GM11168 (cell line): ENCODE measurements around the gene UNC50.

Experiments used
- in situ Hi-C: fragments of 300-500 bp; cut with MboI; formaldehyde crosslinking; loops from one replicate; pipeline ENCODE4 v1.12.0; 2022; ENCODE audit warnings: low sequenced_read_pairs; ENCODE audit not compliant: unreplicated experiment

Gene UNC50

DNA sequence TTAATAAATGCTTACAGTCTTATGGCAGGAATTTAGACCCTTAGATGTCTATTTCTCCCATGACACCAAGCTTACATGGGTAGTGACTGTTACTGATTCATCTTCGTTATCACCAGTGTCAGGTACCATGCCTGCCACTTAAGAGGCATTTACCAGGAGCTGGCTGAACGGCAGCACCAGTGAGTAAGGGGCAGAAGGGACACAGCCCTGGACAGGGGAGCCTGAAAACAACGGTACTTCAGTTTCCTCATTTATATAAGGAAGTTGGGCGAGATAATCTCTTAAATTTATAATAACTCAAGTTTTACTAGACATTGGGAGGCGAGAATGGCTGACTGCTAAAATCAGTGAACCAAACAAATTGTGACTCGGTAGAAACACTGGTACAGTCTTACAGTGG lies 1.3 kb upstream of the UNC50 start:
- in situ Hi-C loops, result no loop called here

DNA sequence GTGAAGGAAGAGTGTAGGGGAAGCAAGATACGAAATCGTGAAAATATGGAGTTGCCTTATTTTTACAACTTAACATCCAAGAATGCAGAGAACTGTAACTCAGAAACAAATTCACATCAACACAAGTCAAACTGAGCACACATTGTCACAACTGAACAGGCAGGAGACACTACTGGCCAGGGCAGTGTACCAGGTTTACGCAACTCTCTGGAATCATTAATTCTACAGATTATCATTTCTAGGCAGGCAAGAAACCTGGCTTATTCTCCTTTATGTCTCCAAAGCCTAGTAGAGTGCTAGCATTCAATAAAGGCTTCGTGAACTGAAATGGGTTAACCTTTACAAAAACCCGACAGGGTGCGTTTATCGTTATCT lies 661 bp upstream of the UNC50 start:
- in situ Hi-C loops, result no loop called here

- in situ Hi-C loops, result no loop called here
Measured at GRCh38 chr2:98608962-98609604, 694 bp downstream of the UNC50 start.

GRCh38 chr2:98614024-98614739 lies 5.8 kb downstream of the UNC50 start:
- in situ Hi-C loops, result no loop called here

DNA sequence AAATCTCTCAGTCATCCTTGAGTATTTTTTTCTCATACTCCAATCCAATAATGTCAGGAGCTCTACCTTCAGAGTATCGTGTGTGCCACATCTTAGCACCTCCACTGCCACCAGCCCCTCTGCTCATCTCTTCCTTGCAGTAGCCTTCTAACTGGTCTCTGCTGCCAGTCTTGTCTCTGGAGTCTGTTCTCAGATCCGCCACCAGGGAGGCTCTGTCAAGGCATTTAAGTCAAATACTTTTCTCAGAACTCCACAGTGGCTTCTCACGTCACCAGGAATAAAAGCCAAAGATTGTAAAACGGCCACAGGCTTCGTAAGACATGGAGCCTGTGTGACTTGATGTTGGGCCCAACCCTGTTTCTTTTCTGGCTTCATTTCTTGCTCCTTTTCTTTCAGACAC lies 7.1 kb downstream of the UNC50 start:
- in situ Hi-C loops, result no loop called here

DNA sequence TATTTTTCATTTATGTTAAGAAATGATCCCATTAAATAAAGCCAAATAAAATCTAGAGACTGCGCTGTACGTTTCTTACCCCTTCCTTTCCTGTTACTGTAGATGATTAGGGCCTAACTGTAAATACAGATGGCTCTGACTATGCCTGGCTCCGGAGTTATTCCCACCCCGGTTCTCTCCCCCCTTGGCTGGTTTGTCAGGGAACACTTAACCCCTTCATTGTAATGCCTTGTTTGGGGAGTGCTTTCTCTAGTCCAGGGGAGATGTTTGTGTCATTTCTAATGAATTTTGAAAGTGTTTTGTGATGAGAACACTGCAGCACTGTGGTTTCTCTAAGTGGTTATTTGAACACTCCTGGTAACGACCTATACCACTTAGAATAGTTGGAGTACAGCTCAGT lies 8.8 kb downstream of the UNC50 start:
- in situ Hi-C loops, result no loop called here

DNA sequence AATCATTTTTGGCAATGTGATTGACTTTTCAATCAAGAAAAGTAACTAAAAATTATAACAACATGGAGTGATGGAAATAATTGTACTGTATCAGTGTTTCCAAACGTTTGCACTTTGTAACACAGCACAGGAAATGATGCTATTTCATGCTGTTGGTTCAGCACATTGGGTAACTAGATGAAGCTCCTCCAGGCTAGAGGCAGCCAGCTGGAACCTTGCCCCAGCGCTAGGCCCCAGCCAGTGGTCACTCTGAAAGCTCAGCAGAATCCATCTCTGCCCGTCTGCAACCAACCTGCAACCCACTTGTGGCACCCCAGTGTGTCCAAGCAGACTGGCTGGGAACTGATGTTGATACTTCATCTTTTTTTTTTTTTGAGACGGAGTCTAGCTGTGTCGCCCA lies 15.3 kb downstream of the UNC50 start:
- in situ Hi-C loops, result no loop called here

DNA sequence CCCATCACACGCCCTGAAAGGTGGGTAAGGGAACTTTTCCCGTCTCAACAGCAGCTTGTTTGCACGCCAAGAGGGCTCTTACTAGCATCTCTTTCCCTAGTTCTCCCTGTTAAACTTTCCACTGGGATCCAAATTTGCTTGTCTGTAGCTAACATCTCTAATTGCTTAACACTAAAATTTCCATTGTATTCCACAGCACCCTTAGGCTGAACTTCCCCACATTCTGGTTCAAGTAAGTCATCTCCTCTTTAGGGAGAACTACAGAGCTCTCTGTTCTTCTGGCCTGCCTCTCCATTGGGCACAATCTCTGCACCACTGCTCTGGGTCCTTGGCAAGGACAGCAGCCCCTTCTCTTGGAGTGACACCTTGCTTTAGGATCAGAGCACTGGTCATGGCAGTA lies 24.0 kb downstream of the UNC50 start:
- in situ Hi-C loops, result no loop called here

GRCh38 chr2:98634406-98635092 lies 26.2 kb downstream of the UNC50 start:
- in situ Hi-C loops, result no loop called here

GRCh38 chr2:98637401-98638147 lies 29.2 kb downstream of the UNC50 start:
- in situ Hi-C loops, result no loop called here

GRCh38 chr2:98643496-98644100 lies 35.2 kb downstream of the UNC50 start:
- in situ Hi-C loops, result no loop called here

DNA sequence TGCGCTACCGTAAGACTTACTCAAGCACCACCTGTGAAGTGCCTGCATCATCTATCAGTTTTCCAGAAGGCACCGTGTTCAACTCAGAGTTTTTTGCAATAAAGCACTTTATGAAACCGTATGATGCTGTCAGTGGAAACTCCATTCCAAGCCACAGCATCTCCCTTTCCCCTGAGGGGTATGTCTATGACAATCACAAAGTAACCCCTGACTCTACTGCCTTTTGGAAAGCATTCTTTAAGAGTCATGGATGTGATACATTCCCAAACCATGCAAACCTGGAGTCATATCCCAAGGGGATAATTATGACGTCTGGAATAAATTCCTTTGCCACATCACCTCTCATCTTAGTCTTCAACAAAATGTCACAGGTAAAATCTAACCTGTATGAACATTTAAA lies 39.2 kb downstream of the UNC50 start:
- in situ Hi-C loops, result loop anchor here (5.0 kb wide), 1 partner anchor 190 kb away; no protein-coding TSS in a partner anchor

DNA sequence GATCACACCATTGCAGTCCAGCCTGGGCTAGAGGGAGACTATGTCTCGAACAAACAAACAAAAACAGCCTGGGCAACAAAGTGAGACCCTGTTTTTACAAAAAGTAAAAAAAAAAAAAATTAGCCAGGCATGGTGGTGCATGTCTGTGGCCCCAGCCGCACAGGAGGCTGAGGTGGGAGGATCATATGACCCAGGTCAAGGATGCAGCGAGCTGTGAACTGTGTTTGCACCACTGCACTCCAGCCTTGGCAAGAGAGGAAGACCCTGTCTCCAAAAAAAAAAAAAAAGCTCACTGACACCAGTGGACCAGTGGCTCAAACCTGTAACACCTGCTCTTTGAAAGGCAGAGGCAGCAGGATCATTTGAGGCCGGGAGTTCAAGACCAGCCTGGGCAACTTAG lies 40.1 kb downstream of the UNC50 start:
- in situ Hi-C loops, result loop anchor here (5.0 kb wide), 1 partner anchor 189 kb away; no protein-coding TSS in a partner anchor

DNA sequence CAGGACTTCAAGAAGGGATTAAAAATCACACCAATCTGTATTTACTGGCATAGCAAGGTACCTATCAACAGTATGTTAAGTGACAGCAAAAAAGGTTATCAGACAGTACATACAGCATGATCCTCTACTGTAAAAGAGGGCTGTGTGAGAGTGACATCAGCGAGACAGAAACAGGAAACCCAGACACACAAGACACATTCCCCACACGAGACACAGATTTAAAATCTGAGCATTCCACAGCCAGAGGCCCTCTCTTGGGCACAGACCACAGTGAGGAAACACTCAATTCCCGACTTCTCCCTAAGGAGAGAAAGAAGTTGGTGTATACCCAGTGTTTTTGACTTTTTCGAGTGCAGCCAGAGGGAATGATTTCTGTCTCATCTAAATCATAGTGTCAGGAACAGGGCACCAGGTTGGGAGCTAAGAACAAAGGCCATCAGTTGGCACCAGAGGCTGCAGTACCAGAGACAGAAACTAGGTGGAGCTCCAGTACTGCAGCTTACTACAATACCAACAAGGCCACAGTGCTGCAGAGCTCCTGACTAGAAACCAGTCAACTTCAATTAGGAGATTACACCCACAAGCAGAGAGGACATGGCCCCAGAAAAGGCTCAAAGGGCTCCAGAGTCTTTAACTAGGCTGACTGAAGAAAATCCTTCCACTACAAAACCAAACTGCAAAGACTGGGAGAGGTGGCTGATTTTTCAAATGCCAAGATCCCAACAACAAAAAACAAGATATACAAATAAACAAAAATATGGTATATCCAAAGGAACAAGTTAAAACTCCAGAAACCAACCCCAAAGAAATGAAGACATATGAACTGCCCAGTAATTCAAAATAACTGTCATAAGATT lies 41.0 kb downstream of the UNC50 start:
- in situ Hi-C loops, result loop anchor here (5.0 kb wide), 1 partner anchor 188 kb away; no protein-coding TSS in a partner anchor

- in situ Hi-C loops, result loop anchor here (5.0 kb wide), 1 partner anchor 187 kb away; no protein-coding TSS in a partner anchor
Measured at GRCh38 chr2:98649992-98650375, 41.6 kb downstream of the UNC50 start.

- in situ Hi-C loops, result no loop called here
Measured at GRCh38 chr2:98650998-98651397, 42.6 kb downstream of the UNC50 start.

DNA sequence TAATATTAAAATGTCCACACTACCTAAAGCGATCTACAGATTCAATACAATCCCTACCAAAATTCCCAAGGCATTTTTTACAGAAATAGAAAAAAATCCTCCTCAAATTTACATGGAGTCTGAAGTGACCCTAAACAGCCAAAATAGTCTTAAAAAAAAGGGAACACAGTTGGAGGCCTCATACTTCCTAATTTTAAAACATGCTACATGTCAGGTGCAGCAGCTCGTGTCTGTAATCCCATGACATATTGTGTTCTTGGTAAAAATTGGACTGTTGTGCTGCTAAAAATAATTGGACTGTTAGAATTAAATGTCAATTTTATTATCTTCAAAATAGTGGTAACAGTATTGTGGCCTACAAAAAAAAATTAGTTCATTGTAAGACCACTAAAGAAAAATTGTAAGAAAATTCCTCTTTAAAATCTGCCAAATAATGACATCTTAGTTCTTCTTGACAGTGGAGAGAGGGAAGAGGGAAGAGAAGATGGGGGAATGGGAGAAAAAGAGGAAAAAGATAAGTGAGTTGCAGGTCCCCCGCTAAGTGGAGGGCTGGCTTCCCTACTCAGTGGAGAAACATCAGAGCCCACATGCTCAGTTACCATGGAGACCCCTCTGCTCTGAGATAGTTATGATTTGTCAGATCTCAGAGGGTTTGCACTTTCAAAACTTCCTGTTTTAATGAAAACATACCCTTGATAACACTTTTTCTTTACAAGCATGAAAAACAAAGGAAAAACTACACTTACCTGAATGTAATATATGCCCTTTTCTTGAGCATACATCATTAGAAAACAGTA lies 46.5 kb downstream of the UNC50 start:
- in situ Hi-C loops, result no loop called here

- in situ Hi-C loops, result no loop called here
Measured at GRCh38 chr2:98656800-98657199, 48.4 kb downstream of the UNC50 start.
